Amniotic epithelial cell (primary cell): Measurements from ENCODE around the gene ALLC.
"Not testable (repeated sequence)": the region's sequence is repeated elsewhere in the genome, so short reads cannot be mapped to it uniquely, and the experiment has no call there.

ENCODE experiments used
- DNase-seq: peaks from one replicate; pipeline ENCODE4 v3.0.0-alpha.2; 2010; ENCODE audit warnings: low read depth

Gene ALLC

DNA sequence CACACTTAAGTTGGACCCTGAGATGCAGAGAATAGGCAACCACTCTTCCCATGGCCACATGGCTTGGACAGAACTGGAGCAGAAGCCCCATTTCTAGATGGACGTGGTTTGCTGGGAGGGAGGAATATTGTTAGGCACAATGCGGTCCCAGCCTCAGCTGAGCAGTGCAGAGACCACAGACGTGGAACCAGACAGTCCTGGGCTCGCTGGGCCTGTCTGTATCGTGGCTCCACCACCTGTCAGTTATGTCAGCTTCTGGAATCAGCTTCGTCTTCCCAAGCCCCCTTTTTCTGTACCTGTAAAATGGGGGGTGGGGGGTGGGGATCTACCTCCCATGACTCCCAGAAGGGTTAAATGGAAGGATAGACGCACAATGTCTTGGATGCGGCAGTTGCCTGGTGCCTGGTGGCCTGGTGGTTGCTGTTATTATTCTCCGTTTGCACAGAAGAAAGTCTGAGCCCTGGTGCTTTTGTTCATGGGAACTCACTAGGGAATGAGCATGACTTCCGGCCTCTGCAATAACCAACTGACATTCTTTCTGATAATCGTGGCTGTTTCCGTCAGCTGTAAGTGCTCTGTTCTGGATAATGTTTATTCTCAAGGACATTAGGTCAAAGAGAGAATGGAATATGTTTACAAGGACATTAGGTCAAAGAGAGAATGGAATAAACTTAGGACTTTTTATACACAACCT, 31.7 kb upstream of the ALLC start:
- peak; percentile 65 for DNase-seq

DNA sequence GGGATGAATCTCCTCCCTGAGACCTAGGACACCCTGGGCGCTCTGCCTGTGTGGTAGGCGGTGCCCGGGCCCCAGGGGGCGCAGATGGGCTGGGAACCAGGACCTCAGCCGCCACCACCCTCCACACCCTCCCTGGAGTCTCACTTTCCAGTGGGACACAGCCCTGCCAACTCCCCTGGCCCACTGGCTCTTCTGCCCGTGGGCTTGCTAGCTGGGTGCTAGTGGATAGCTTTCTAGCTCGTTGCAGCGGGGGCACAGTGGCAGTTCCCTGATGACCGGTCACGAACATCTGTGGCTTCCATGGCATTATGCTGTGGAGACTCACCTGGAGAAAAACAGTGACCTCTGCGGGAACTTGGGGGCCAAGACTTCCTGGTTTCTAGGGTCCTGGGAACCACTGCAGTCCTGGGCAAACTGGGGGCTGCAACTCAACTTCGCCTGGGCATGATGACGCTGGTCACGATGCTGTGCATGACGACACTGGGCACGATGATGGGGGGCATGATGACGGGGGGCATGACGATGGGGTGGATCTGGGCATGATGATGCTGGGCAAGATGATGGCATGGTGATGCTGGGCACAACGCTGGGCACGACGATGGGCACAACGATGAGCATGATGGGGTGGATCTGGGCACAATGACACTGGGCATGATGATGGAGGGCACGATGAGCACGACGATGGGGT, 31.0 kb upstream of the ALLC start:
- no peak for DNase-seq

DNA sequence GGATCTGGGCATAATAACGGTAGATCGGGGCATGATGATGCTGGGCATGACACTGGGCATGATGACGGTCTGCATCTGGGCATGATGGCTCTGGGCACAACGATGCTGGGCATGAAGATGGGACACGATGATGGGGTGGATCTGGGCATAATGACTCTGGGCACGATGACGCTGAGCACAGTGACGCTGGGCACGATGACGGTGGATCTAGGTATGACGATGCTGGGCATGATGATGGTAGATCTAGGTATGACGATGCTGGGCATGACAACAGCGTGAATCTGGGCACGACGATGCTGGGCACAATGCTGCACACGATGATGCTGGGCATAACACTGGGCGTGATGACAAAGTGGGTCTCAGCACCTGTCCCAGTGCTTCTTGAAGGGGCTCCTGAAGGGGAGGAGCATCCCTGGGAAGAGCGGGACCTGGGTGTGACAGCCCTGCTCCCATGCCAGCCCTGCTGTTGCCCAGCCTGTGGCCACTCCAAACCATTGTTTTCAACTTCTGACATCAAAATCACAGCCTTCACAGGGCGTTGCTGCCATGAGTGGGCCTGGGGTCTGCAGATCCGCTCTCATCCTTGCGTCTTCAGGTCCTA, 30.4 kb upstream of the ALLC start:
- DNase-seq, result no peak

DNA sequence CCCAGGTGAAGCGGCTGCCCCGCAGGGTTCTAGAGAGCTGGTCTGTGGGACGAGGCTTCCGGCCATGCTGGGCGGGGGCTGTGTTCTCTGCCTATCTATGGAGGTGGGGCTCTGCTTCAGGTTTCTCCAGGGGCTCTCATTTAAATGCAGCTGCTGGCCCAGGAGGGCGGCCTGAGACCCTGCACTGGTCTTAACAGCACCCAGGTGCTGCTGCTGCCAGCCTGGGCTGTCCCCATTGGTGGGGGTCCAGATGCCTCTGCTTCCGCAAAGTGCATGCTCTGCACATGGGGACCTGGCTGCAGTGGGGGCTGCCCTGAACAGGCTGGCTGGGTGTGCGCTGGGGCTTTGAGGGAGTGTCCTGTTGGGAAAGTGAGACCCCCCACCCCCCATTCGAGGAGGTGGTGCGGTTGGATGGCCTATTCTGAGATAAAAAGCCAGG, 29.7 kb upstream of the ALLC start:
- no peak for DNase-seq

DNA sequence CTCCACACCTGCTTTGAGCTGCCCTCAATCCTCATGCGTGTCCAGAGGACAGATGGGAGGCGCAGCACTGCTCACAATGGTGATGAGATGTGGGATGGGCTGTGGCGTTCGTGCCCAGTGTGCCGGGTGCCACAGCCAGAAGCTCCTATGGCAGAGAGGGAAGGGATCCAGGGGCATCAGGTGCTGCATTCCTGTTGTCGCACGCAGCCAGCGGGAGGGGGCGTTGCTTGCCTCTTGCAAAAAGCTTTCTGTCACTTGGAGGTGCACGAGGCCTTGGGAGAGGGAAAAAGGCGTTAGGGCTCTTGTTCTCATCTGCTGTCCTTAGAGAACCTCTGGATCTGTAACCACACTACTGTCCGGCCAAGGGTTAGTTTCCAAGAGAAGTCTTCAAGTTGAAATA, 29.2 kb upstream of the ALLC start:
- DNase-seq, result no peak

DNA sequence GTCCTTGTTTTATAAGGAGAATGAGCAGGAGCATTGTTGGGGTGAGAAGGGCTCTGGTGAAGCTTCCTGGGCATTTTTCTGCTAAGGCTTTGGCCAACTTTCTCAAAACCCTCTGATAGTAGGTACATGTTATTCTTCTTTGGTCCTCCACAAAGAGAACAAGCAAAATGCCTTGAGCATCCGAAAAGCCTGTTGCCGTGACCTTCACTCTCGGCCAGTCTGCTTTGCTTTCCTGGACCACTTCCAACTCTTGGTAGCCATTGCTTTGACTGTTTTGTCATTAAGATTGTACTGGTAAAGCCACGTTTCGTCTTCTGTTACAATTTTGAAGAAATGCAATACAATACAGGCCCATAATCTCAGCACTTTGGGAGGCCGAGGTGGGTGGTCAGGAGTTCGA, 27.4 kb upstream of the ALLC start:
- DNase-seq, result no peak

DNA sequence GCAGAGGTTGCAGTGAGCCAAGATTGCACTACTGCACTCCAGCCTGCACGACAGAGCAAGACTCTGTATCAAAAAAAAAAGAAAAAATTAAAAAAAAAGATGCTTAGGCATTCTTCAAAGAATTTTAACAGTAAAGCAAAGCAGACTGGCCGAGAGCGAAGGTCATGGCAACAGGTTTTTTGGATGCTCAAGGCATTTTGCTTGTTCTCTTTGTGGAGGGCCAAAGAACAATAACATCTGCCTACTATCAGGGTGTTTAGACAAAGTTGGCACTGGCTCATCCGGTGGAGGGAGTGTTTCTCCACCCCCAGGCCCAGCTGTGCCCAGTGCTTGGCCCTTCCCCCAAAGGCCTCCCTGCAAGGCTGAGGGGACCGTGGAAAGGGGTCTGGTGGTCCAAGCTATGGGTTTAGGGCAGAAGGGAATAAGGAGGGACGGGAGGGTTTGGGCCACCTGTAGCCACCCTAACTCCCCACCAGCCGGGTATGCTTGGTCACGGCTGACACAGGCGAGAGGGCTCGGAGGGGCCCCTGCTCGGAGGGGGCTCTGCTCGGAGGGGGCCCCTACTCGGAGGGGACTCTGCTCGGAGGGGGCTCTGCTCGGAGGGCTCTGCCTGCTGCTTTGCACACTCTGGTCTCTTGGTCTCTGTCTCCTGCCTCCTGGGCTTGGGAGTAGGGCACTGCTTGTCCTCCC, 26.7 kb upstream of the ALLC start:
- DNase-seq, result no peak

DNA sequence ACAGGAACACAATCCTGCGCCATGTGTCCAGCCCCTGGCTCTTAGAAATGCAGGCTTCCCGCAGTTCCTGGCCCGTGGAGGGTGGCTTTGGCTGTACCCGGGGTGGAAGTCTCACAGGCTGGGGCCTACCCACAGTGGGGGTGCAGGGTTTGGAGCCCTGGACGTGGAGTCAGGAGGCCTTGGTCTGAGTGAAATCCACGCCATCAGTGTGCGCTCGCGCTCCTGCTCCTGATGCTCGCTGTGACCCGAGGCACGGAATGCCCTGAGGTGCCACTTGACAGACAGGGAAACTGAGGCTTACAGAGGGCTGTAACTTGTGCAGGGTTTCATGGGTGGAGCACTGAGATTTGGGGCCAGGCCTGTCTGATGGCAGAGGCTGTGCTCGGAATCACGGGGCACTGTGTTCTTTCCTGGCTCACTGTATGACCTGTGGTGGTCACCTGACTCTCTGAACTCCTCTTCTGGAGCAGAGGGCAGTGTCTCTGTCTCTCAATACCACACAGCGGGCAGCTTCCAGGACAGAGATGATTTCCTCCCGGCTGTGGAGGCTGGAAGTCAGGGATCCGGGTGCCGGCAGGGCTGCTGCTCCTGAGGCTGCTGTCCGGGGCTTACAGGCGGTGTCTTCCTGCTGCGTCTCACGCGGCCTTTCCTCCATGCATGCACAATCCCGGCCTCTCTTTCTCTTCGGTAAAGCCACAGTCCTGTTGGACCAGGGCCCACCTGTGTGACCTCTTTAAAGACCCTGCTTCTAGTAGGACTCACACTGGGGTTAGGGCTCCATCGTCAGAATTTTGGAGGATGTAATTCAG, 25.9 kb upstream of the ALLC start:
- no peak for DNase-seq

DNA sequence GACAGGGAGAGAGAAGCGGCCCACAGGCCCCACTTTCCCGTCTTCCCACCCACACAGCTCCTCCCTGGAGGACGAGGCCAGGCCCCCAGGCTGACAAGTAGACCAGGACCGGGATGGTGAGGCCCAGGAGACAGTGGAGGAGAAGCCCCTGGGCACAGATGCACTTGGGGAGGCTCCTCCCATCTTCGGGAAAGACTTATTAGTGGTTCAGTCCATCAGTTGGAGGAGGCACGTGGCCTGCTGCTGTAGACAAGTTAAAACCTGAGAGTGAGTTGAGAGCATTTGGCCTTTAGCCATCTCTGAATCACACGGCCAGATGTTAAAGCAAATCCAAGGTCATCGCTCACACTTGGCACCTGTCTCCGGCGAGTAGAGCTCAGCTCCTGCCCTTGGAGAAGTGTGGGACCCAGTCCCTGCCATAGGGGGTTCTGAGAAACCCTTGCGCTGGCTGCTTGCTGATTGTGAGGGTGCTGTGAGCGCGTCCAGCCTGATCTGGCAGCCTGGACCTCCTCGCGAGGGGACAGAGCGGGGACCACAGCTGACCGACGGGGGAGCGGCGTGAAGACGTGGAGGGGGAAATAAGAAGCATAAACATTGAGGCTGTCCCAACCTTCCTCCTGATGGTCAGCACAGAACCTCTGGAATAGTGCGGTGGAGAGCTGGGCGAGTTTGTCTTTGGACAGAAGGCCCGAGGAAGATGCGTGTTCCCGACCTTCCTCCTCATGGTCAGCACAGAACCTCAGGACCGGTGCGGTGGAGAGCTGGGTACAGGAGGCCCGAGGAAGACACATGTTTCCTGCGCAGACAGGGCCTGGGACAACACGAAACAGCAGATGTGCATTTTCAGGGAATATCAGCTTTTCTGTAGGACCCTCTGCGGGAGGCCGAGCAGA, 24.7 kb upstream of the ALLC start:
- peak; percentile 70 for DNase-seq

DNA sequence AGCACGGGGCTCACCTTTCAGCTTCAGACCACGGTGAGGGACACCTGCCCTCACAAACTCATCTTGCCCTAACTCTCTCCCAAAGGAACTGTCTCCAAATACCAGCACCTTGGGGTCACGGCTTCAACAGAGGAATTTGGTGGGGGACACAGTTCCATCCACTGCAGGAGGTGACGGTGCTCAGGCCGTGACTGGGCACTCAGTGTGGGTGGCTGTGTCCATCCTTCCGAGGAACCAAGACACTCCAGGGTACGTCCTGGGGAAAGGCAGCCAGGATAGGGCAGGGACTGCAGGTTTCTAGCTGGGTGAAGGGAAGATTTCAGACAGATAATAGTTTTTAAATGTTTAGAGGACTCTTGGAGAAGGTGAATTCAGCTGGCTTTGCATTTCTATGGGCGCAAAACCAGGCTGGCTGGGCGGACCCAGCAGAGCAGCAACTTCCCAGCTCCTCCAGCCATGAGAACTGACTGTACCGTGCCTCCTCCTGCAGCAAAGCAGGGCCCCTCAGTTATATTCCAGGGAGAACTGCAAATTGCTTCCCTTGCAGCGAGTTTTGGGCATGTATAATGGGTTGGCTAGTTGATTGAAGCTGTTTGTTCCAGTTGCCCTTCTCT, 23.9 kb upstream of the ALLC start:
- DNase-seq, result no peak

DNA sequence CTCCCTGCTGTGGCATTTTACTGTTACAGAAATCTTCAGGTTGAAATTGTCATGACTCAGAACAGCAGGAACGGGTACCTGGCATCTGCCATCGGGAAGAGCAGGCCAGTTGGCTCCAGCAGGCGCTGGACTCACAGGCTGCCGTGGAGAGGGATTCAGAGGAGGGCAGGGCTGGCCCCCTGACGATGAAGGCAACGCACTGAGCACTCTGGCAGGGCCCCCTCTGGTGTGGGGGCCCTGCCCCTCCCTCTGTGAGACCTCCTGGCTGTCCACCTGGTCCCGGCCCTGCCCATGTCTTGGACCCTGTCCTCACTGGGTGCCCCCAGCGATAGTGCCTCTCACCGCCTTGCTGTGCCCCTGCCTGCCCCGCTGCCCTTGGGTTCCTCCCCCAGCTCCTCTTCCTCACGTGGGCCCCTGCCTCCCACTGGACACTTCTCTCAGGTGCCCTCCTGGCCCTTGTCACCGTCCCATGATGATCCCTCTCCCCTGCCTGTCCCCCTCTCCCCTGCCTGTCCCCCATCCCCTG, 23.3 kb upstream of the ALLC start:
- no peak for DNase-seq

DNA sequence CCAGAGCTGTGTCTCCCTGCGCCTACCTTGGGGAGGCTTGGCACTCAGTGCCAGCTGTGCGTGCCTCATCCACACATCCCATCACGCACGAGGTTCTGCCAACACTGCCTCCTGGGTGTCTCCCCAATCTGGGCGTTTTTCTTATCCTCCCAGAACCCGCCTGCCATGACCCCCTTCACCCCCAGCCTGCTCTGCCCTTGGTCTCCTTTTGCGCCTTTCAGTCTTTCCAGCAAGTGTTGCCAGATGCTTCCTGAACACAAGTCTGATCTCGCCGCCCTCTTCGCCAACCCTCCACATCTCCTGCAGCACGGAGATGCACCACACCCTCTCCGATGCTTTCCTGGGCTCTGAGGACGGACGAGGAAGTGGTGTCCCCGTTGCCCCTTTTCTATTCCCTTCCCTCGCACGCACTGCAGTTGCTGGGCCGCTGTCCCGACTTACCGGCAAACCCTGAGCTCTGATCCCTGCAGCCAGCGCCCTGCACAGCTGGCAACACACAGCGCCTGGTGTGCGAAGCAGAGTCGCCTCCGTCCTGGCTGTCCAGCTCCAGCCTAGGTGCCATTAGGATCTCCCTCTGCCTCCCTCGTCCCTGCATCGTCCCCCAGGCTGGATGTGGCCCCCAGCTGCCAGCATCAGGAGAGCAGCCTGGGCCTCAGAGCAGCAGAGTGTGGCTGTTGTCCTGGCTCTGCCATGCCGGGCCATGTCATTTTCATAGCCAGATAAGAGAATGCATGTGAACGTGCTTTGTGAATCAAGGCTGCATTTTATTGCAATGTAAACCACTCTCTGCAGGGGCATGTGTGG, 22.6 kb upstream of the ALLC start:
- no peak for DNase-seq

DNA sequence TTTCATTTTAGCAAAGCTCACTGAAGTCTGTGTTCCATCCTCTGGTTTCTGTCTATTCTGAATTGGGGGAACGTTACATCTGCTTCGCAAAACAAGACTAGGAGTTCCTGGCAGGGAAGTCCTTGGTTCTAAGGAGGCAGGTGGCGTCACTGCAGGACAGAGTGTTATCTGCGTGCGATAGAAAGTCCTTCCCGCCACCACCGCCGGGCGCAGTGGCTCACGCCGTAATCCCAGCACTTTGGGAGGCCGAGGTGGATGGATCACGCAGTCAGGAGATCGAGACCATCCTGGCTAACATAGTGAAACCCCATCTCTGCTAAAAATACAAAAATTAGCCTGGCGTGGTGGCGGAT, 22.0 kb upstream of the ALLC start:
- DNase-seq, result not testable (repeated sequence)

DNA sequence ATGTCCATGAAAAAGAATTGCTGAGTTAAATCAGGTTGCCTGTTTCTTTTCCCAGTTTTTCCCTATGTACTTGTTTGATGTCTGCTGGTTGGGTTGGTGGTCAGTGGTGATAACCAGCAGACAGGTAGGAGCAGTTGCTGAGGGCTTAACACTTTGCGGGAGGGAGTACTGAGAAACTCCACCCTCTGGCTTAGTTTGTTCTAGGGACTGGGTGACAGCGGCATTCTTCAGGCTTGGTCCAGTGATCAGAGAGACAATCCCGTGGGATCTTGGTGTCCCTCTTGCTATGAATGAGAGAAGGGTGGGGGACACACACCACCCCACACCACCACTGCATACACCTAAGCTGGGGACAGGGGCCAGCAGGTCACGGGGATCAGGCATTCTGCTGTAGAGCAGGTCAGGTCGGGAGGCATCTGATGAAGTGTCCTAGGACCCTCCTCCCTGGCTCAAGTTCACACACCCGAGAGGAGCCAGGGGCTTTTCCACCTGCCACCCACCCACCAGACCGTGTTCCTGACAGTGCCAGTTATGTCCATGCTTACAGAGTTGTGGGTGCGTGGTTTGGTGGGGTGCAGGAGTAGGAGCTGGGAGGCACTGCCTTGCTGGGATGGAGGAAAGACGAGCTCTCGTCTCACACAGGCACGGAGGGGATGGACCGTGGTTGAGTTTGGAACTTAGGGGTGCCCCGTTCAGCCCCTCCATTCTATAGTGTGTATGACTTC, 21.3 kb upstream of the ALLC start:
- DNase-seq, result no peak

DNA sequence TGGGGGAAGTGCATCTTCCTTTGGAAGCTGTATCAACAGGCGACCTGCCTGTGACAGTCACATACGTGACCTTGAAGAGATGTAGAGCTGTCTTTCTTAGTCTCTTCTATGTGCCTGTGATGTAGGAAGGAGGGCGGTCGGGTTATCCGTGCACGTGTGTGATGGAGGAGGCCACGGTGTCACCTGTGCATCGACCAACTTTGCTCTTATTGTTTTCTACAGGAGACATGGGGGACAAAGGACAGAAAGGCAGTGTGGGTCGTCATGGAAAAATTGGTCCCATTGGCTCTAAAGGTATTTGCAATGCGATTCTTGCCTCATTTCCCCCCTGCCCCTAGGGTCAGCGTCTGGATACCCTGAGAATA, 20.7 kb upstream of the ALLC start:
- no peak for DNase-seq

DNA sequence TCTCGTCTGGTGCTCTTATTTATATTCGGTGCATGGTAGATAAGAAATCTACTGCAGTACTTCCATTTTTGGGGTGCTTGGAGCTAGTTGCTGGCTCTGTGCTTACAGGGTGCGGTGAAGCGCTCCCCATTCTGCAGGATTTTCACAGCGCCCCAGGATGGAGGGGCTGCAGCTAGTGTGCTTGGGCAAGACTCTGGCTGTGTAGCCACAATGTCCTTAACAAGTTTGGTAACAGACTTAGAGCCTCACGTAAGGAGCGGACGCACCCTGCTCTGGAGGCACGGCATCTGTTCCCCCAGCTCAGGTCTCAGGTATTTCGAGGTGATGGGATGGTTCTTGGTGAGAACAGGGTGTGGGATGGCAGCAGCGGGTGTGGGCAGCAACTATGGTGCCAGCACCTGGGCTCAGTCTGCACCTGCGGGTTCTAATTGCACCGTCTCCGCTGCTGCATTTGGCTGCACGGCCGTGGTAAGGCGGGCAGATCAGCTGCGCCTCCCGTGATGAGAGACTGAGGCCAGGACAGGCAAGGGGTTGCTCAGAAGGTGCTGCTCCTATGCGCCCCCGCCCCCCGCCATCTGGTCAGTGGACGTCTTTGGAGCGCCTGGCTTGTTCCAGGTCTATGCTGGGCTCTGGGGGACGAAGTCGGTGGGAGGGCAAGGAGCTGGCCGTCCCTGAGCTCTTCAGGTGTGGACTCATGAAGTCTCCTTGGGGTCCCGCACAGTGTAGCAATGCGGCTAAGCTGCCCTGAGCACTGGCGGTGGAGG, 20.1 kb upstream of the ALLC start:
- no peak for DNase-seq

DNA sequence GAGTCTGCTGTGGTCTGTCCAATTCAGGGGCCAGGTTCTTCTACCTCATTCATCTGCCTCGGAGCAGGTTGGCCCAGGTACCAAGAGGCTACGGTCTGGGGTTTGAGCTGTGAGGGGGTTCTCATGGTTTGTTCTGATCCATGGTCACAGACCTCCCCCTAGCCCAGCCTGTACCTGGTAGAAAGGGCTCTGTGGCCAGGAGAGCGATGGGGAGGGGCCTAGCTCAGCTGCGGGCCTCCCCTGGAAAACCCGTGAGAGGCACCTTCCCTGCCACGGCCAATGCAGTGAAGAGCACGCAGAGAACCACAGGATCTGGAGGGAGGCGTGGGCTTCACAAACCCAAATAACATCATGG, 19.6 kb upstream of the ALLC start:
- no peak for DNase-seq

DNA sequence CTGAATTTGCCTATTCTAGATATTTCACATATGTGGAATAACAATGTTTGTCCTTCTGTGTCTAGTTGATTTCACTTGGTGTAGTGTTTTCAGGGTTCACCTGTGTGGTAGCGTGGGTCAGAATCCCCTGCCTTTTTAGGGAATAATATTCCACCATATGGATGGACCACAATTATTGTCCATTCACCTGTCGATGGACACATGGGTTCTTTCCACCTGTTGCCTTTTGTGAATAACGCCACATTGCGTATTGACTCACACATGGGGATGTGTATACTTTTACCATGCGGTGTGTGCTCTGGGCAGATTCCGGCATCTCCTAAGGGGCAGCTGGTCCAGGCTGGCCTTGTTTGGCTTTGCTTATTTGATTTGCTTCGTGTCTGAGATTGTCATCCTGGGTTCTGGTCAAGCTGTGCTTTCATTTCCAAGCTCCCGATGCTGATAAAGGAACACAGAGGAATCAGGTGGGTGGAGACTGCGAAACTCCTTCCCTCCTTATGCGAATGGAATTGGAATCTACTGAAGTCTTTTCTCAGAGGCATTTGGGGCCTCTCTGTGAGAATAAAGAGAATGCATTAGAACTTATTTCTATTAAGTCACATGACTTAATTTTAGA, 18.9 kb upstream of the ALLC start:
- no peak for DNase-seq
